ENCODE measurements around the gene GPR132.

The GPR132 gene

DNA sequence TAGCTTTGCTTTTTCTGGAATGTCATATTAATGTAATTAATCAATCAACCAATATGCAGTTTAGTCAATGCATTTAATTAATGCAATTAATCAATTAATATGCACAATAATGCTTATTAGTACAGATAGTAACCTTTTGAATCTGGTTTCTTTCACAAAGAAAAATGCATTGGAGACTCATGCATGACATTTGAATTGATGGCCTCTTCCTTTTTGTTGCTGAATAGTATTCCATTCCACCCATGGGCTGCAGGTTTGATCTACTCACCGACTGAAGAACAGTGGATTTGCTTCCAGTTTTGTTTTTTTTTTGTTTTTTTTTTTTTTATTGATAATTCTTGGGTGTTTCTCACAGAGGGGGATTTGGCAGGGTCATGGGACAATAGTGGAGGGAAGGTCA lies 13.1 kb upstream of the GPR132 start:
- no peak overlapping the region for H3K9ac ChIP-seq (ENCODE audit: low read length)
- no peaks in the 10 kb centered on the region for H3K9me3 ChIP-seq (ENCODE audit: low read length)
- no peaks in the 10 kb centered on the region for H3K79me2 ChIP-seq (ENCODE audit: insufficient read depth, low read length)
- no peak overlapping the region for H2AFZ ChIP-seq (ENCODE audit: low read length)
- peaks cover 4% of the 10 kb centered on the region; the same call in 1 of the 2 replicates for H3K27me3 ChIP-seq (ENCODE audit: insufficient read depth, low read length)
- H3K36me3 ChIP-seq (ENCODE audit: insufficient read depth, low read length): no peaks in the 10 kb centered on the region
- no peak overlapping the region for H3K4me2 ChIP-seq (ENCODE audit: low read length)
- H3K4me1 ChIP-seq (ENCODE audit: insufficient read depth, low read length, severe bottlenecking): no peaks in the 10 kb centered on the region
- no peak overlapping the region for H3K4me3 ChIP-seq (ENCODE audit: low read depth, low read length, poor library complexity, severe bottlenecking)
- no peaks in the 10 kb centered on the region for H3K9me2 ChIP-seq (ENCODE audit: low read depth, low read length)
- H4K20me1 ChIP-seq (ENCODE audit: insufficient read depth, low read length): no peaks in the 10 kb centered on the region
- no peak for TF ChIP-seq EZH2 (IDR thresholded peaks at IDR 0.05; ENCODE audit: borderline replicate concordance, low read length)
- TF ChIP-seq, protein P1, sequence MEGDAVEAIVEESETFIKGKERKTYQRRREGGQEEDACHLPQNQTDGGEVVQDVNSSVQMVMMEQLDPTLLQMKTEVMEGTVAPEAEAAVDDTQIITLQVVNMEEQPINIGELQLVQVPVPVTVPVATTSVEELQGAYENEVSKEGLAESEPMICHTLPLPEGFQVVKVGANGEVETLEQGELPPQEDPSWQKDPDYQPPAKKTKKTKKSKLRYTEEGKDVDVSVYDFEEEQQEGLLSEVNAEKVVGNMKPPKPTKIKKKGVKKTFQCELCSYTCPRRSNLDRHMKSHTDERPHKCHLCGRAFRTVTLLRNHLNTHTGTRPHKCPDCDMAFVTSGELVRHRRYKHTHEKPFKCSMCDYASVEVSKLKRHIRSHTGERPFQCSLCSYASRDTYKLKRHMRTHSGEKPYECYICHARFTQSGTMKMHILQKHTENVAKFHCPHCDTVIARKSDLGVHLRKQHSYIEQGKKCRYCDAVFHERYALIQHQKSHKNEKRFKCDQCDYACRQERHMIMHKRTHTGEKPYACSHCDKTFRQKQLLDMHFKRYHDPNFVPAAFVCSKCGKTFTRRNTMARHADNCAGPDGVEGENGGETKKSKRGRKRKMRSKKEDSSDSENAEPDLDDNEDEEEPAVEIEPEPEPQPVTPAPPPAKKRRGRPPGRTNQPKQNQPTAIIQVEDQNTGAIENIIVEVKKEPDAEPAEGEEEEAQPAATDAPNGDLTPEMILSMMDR (IDR thresholded peaks at IDR 0.05; ENCODE audit: low read length): no peak
- H3F3A ChIP-seq (ENCODE audit: insufficient read depth, low read length): no peaks in the 10 kb centered on the region
- H3K27ac ChIP-seq (ENCODE audit: low read depth, low read length, poor library complexity, severe bottlenecking): no peak overlapping the region

DNA sequence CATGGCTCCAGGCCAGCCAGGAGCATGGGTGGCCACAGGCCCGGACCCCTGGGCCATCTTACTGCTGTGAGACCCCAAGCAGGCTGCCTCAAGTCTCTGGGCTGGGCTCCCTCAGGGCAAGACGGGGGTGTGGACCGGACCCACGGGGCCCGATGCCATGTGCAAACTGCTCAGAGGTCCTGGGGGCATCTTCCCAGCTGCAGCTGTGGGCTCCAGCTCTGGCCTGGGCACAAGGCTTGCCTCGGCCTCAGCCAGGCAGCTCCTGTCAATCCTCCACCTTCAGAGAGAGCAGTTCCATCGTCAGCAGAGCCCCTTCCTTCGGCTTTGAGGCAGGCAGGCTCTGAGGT lies 12.4 kb upstream of the GPR132 start:
- no peak overlapping the region for H2AFZ ChIP-seq (ENCODE audit: low read length)
- no peaks in the 10 kb centered on the region for H3K9me3 ChIP-seq (ENCODE audit: low read length)
- H4K20me1 ChIP-seq (ENCODE audit: insufficient read depth, low read length): no peaks in the 10 kb centered on the region
- no peaks in the 10 kb centered on the region for H3F3A ChIP-seq (ENCODE audit: insufficient read depth, low read length)
- H3K9ac ChIP-seq (ENCODE audit: low read length): no peak overlapping the region
- no peak overlapping the region for H3K4me3 ChIP-seq (ENCODE audit: low read depth, low read length, poor library complexity, severe bottlenecking)
- no peak overlapping the region for H3K4me2 ChIP-seq (ENCODE audit: low read length)
- no peaks in the 10 kb centered on the region for H3K36me3 ChIP-seq (ENCODE audit: insufficient read depth, low read length)
- H3K27ac ChIP-seq (ENCODE audit: low read depth, low read length, poor library complexity, severe bottlenecking): no peak overlapping the region
- H3K27me3 ChIP-seq (ENCODE audit: insufficient read depth, low read length): peaks cover 4% of the 10 kb centered on the region; the same call in 1 of the 2 replicates
- TF ChIP-seq, protein P1 (IDR thresholded peaks at IDR 0.05; ENCODE audit: low read length): no peak
- TF ChIP-seq EZH2 (IDR thresholded peaks at IDR 0.05; ENCODE audit: borderline replicate concordance, low read length): no peak
- H3K9me2 ChIP-seq (ENCODE audit: low read depth, low read length): no peaks in the 10 kb centered on the region
- H3K4me1 ChIP-seq (ENCODE audit: insufficient read depth, low read length, severe bottlenecking): no peaks in the 10 kb centered on the region
- H3K79me2 ChIP-seq (ENCODE audit: insufficient read depth, low read length): no peaks in the 10 kb centered on the region

DNA sequence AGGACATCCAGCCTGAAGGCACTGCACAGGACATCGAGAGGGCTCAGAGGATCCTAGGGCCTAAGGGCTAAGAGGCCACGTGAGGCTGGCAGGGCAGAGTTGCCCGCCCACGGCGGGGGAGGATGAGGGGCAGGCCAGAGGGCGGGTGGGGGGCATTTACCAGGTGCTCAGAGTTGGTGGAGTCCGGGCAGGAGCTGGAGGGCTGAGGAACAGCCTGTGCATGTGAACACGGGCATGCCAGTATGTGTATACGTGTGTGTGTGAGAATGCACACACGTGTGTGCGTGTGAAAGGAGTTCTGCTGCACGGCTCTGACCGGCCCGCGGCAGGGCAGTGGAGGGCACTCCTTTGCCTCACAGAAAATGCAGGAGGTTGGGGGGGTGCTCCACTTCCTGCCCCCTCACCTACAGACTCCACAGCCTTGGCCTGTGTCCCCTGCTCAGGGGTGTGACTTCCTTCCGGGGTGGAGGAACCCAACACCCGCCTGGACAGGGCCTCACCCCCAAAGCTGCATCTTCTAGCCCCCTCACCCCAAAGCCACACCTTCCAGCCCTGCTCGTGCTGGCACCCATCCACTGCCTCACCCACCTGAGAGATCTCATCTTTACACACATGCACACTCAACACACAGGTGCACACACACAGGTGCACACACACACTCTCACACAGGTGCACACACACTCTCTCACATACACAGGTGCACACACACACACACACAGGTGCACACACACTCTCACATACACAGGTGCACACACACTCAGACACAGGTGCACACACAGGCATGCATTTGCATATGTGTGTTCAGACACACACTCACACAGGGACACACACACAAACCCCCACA lies 11.8 kb upstream of the GPR132 start:
- Histone ChIP-seq H3F3A (ENCODE audit: insufficient read depth, low read length) (no peaks in the 10 kb centered on the region), H3K4me2 (ENCODE audit: low read length) (no peak overlapping the region), H3K9ac (ENCODE audit: low read length) (no peak overlapping the region), H3K27me3 (ENCODE audit: insufficient read depth, low read length) (peaks cover 4% of the 10 kb centered on the region; the same call in 1 of the 2 replicates), H3K4me3 (ENCODE audit: low read depth, low read length, poor library complexity, severe bottlenecking) (no peak overlapping the region), H3K79me2 (ENCODE audit: insufficient read depth, low read length) (no peaks in the 10 kb centered on the region), H3K9me3 (ENCODE audit: low read length) (no peaks in the 10 kb centered on the region), H3K9me2 (ENCODE audit: low read depth, low read length) (no peaks in the 10 kb centered on the region), H3K4me1 (ENCODE audit: insufficient read depth, low read length, severe bottlenecking) (no peaks in the 10 kb centered on the region), H3K36me3 (ENCODE audit: insufficient read depth, low read length) (no peaks in the 10 kb centered on the region), H2AFZ (ENCODE audit: low read length) (no peak overlapping the region), H4K20me1 (ENCODE audit: insufficient read depth, low read length) (no peaks in the 10 kb centered on the region), H3K27ac (ENCODE audit: low read depth, low read length, poor library complexity, severe bottlenecking) (no peak overlapping the region)
- TF ChIP-seq EZH2 (IDR thresholded peaks at IDR 0.05; ENCODE audit: borderline replicate concordance, low read length): no peak
- TF ChIP-seq, protein P1 (IDR thresholded peaks at IDR 0.05; ENCODE audit: low read length): no peak

All from OCI-LY1 (cell line).